ENCODE data around the gene RAD23B.

DNA sequence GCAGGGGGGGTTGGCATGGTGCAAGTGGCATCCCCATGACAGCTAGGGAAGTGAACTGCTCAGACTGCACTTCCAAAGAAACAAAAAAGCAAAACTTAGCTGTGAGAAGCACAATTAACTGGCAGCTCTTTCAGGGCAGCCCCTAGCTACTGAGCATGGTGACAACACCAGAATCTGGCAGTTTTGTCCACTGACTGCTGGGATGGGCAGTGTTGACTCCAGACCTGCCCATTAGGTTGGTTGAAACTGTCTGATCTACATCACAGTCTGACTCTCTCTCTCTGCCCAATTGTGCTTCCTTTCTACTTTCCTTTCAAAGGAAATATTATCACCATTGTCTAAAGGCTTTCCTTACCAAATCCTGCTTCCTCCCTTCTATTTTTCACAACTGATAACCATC lies 12.5 kb upstream of the RAD23B start:
- TF ChIP-seq, protein P1, sequence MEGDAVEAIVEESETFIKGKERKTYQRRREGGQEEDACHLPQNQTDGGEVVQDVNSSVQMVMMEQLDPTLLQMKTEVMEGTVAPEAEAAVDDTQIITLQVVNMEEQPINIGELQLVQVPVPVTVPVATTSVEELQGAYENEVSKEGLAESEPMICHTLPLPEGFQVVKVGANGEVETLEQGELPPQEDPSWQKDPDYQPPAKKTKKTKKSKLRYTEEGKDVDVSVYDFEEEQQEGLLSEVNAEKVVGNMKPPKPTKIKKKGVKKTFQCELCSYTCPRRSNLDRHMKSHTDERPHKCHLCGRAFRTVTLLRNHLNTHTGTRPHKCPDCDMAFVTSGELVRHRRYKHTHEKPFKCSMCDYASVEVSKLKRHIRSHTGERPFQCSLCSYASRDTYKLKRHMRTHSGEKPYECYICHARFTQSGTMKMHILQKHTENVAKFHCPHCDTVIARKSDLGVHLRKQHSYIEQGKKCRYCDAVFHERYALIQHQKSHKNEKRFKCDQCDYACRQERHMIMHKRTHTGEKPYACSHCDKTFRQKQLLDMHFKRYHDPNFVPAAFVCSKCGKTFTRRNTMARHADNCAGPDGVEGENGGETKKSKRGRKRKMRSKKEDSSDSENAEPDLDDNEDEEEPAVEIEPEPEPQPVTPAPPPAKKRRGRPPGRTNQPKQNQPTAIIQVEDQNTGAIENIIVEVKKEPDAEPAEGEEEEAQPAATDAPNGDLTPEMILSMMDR (IDR thresholded peaks at IDR 0.05) = no peak
- no peak for TF ChIP-seq POLR2A (IDR thresholded peaks at IDR 0.05)
- no peak for TF ChIP-seq POLR2AphosphoS5 (IDR thresholded peaks at IDR 0.05)
- TF ChIP-seq EP300 (IDR thresholded peaks at IDR 0.05) = no peak

All from stomach (tissue), 4 donors.